Activated T-cell treated with anti-CD3 and anti-CD28 coated beads, Interleukin-2, amount 50 U/mL, for 1 hour (primary cell): ENCODE results near the gene UACA.
"Not testable (repeated sequence)": the region's sequence is repeated elsewhere in the genome, so short reads cannot be mapped to it uniquely, and the experiment has no call there.

Experiments used
- DNase-seq: peaks from one replicate; pipeline ENCODE4 v3.0.0-alpha.2; 2020

UACA gene

DNA sequence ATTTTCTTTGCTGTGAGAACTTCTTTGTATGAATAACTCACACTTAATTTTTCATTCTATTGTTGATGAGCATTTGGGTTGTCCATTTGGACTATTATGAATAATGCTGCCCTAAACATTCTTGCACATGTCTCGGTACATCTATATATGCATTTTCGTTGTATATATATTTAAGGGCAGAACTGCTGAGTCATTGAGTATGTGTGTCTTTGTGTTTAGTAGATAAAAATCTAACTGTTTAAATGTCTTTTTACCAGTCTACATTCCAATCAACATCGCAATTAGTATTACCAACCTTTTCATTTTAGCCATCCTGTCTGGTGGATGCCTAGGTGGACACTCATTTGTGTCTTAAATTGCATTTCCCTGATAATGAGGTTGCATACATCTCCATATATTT, 144.4 kb downstream of the UACA start:
- DNase-seq: no peak

DNA sequence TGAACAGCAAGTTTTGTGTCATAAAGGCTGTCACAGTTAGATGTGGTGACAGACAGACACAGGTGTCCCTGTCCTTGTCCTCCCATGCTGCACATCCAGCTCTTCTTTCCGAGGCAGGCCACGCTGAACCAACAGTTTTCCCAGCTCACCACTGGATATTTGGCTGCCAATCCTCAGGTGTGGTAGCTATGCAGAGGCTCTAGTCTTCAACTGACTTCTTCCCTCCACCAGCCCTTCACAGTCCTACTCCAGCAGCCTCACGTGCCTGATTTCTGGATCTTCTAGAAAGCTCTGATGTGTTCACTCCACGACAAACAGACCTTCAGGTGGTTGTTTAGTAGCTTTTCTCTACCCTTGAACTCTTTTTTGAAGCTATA, 145.5 kb downstream of the UACA start:
- no peak for DNase-seq

DNA sequence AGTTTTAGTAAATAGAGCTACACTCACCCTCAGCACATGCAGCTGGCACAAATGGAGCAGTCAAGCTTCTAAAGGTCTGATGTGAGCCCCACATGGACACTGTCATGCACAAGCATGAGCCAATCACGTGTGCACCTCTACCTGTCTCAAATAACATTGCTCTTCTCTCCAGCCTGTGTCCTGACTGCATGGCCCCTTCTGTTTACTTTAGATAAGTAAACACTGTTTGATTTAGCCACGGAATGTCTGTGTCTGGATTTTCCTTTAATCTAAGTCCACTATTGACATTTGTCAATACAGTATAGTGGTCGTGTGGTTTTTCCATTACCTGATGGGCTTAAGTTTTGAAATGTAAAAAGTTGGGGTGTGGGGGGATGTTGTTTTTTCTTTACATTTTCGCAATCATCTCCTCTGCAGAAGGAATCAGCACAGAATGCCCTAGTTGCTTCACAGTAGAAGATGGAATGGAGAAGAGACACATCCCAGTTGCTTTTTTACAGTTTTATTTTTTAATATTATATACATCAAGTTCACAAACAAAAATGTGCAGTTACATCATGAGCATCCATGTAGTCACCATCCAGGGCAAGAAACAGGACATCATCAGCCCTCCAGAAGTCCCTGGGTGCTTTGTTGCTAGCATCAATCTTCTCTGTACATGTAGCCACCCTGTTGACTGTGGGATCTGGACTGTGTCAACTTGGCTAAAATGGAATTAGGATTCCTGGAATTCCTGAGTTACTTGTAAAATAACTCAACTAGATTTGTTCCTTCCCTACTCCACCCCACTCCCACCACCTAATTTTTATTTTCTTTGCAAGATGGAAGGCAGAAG, 146.1 kb downstream of the UACA start:
- no peak for DNase-seq

DNA sequence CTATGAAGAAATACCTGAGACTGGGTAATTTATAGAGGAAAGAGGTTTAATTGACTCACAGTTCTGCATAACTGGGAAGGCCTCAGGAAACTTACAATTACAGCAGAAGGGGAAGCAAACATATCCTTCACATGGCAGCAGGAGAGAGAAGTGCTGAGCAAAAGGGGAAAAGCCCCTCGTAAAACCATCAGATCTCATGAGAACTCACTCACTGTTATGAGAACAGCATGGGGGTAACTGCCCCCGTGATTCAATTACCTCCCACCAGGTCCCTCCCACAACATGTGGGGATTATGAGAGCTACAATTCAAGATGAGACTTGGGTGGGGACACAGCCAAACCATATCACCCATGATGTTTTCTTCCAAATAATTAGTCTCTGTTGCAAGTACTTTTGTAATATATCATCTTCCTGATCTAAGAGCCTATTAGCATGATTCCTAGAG, 147.0 kb downstream of the UACA start:
- DNase-seq: not testable (repeated sequence)

DNA sequence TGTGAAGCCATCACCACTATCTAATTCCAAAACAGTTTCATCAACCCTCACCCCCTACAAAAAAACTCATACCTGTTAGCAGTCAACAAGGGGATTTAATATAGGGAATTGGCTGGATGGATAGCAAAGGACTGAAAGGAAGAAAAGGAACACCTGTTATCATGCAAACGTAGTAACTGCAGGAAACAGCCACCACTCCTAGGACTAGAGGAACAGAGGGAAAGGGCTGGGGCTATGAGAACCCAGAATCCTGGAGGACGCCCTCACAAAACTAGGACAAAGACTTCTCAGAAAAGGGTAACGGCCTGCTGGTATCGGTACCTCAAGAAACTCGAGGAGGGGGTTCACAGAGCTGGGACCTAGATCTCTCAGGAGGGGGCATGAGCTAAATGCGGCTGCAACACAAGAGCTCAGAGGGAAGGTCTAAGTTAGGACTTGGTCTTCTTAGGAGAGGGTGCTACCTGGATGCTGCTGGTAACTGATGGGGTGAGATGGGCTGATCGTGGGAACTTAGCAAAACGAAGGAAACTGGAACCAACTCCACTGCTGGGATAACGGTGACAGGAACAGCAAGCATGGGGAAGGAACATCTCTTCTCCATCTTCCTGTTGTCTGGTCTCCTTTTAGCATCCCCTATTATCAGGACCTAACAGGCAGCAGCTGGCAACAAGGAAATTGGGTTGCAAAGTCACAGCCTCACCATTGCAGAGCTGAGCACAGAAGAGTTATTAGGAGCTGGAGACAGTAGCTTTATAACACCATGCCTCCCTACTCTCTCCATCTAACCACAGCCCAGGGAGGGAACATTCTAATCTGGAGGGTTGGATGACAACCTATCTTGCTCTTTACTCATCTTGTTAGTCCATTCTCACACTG, 147.7 kb downstream of the UACA start:
- no peak for DNase-seq

DNA sequence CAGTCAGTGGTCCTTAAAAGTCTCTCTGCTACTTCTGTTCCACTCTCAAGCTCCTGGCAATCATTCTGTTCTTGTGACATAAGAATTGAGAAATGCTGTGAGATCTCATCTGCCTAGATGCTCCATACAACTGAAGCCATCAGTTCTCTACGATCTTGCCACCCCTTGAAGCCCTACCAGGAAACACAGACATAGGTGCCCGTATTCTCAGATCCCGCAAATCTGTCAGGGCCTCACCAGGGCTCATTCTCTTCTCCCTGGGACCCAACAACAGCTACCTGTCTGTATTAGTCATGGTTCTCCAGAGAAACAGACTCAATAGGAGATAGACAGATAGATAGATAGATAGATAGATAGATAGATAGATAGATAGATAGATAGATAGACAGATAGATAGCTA, 149.1 kb downstream of the UACA start:
- no peak for DNase-seq

DNA sequence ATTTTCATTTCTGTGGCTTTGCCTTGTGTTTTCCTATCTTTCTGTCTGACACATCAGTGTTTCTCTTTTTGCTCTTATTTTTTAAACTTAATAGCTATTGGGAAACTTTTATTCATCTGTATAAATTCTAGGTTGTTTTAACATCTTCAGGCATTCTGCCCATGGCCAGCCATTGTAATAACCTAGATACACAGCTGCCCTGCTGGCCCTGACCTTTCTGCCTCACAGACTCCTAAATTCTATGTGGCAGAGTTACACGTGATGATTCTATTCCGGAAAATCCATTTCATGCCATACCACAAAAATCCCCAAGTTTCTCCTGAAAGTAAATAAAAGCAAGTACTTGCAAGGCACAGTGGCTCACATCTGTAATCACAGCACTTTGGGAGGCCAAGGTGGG, 150.1 kb downstream of the UACA start:
- no peak for DNase-seq

DNA sequence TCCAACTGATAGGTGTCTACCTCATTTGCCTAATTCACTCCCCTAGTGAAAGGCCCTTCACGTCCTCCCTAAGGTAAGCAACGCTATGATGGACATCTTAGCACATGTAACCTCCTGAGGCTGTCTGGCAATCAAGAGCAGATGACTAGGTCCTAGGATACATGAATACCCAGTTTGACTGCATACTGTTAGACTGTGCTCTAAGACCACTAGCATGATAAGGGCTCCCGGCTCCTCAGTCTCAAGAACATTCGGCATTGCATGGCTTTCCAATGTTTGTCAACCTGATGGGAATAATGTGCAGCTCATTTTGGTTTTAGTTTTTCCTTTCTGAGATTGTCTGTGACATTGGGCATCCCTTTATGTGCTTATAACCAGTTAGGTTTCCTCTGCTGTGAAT, 152.1 kb downstream of the UACA start:
- no peak for DNase-seq

DNA sequence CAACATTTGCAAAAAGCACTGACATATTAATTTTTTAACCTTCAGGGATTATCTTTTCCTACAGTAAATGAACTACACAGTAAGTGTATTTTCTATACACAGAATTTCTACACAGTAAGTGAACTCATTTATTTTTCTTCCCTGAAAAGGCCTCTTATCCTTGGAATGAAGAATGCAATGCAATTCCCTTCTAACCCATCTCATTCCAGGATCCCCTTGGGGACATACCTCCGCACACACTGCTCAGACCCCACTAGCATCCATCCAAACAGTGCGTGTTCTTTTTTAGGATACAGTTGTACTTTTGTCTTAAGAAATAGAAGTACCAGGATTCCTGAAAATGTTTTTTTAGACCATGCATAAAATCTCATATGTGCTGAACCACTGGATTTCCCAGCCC, 152.8 kb downstream of the UACA start:
- no peak for DNase-seq

DNA sequence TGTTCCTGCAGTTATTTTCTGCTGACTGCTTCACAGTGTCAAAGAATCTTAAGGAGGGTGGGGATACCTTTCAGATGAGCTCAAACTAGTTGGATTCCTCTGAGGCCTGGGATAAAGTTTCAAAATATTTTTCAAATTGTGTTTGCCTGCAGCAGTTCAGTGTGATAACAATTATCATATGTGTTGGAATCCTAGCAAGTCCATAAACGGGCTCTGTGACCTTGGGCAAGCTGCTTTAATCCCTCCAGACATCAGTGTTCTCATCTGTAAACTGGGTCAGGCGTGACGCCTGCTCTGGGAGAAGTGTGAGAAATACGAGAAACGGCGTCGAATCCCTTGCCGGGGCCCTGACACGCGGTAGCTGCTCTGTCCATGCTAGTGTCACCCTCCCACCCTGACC, 153.5 kb downstream of the UACA start:
- DNase-seq: no peak

DNA sequence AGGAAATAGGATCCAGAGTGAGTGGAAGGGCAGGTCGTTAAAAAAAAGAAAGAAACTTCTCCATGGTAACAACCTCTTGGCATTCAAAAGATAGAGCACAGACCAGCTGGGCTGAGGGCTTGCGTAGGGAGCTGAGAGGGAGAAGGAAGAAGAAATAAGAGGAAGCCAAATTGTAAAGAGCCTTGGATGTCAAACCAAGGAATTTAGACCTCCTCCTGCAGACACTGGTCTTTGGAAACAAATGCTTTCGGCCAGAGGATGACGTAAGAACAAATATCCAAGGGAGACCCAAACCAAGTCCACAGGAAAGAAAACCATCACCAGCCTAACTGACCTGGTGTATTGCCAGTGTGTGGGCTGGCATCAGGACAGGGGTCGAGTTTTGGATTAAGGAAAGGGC, 155.2 kb downstream of the UACA start:
- no peak for DNase-seq

DNA sequence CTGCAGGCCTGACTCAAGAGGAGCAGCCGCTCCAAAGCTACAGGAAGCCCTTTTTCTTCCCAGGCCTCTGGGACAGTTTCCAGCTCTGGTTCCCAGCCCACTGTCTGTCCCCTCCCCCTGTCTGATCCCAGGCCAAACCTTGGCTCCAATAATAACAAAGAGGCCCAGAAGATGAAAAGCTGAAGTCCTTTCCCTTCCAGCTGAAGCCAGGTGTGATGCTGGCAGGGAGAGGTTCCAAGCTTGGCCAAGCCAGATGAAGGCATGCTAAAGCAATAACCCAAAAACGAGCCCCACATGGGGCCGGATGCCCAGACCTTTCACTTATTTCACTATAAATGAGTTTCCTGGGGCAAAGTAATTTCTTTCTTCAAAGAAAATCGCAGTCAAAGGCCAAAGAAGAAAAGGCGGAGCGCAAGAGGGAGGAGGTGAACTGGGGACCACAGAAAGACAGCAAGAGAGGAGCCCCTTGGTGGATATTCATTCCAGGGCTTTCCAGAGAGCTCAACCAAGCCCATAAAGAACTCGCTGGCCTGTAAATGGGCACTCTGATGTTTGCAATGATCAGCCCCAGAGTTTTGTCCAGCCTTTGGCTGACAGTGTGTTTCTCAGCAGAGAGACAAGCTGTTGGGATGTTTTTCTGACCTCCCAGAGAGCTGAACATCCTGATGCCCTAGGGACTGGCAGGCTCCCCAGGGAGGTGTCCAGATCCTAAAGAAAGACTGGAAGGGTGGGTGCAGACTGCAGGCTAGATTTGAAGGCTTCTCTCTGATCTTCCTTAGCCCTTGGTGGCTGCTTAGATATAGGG, 157.6 kb downstream of the UACA start:
- no peak for DNase-seq

DNA sequence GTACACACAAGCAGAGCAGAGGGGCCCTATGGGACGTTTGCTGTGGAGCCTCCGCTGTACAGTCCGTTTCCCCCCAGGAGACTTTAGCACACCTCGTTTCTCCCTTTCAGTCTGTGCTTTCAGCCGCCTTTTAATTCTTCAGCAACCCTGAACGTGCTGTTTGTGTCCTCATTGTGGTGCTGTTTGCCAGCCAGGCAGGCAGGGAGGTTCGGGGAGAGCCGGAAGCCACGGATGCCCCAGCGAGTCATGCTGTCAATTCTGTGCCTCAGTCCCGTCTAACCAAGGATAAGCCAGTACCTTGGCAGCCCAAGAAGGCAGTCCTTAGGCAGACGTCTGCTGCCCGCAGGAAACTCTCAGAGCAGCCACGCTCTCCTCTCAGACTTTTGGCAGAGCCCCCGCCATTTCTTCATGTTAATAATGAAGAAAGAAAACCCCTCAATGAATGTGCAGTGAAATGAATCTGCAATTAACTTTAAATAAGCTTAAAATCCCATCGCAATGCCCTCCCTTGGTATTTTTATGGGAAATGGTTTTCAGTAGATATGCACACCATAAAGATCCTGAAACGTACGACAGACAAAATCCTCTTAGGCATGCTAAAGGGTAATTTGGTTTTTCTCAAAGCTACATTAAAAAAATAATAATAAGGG, 158.6 kb downstream of the UACA start:
- no peak for DNase-seq
